ENCODE results near the gene NPDC1. TPM values are rescaled to one million over a fixed set of nuclear protein-coding genes. Genes with fewer than 3 reads are reported as not detected.
"Not testable (repeated sequence)": the region's sequence is repeated elsewhere in the genome, so short reads cannot be mapped to it uniquely, and the experiment has no call there.

NPDC1 gene
- total RNA-seq, 1 donor from 2014 or later, result 5.7 TPM

GRCh38 chr9:137067860-137068538 lies 22.0 kb upstream of the NPDC1 start:
- no peak overlapping the region for H3K27ac ChIP-seq (ENCODE audit: low read depth, low read length)
- peaks cover 8 to 20% (median 14%) of the 10 kb centered on the region in 3 donors for H3K4me1 ChIP-seq (ENCODE audit: control insufficient read depth in 3 of 3, insufficient read depth in 3 of 3, low read length in 3 of 3)
- no peaks in the 10 kb centered on the region for H3K9me3 ChIP-seq (ENCODE audit: control insufficient read depth in 3 of 3, low read length in 3 of 3)
- no peak overlapping the region for H3K9ac ChIP-seq (ENCODE audit: low read depth in 1 of 3, low read length in 3 of 3)
- H3K27me3 ChIP-seq (ENCODE audit: control insufficient read depth in 3 of 3, insufficient read depth in 3 of 3, low read length in 3 of 3), result peaks cover 5 to 18% (median 11%) of the 10 kb centered on the region in 3 donors
- H3K4me3 ChIP-seq (ENCODE audit: low read length in 3 of 3), result no peak overlapping the region
- no peaks in the 10 kb centered on the region for H3K36me3 ChIP-seq (ENCODE audit: control insufficient read depth in 3 of 3, insufficient read depth in 3 of 3, low read length in 3 of 3)

GRCh38 chr9:137066096-137066861 lies 20.3 kb upstream of the NPDC1 start:
- peaks cover 7 to 17% (median 11%) of the 10 kb centered on the region in 3 donors for H3K4me1 ChIP-seq (ENCODE audit: control insufficient read depth in 3 of 3, insufficient read depth in 3 of 3, low read length in 3 of 3)
- H3K9me3 ChIP-seq (ENCODE audit: control insufficient read depth in 3 of 3, low read length in 3 of 3), result no peaks in the 10 kb centered on the region
- no peak overlapping the region for H3K27ac ChIP-seq (ENCODE audit: low read depth, low read length)
- no peak overlapping the region for H3K9ac ChIP-seq (ENCODE audit: low read depth in 1 of 3, low read length in 3 of 3)
- no peaks in the 10 kb centered on the region for H3K36me3 ChIP-seq (ENCODE audit: control insufficient read depth in 3 of 3, insufficient read depth in 3 of 3, low read length in 3 of 3)
- H3K27me3 ChIP-seq (ENCODE audit: control insufficient read depth in 3 of 3, insufficient read depth in 3 of 3, low read length in 3 of 3), result peaks cover 5 to 18% (median 11%) of the 10 kb centered on the region in 3 donors
- no peak overlapping the region for H3K4me3 ChIP-seq (ENCODE audit: low read length in 3 of 3)

GRCh38 chr9:137065336-137065967 lies 19.5 kb upstream of the NPDC1 start:
- peaks cover 0 to 11% (median 4%) of the 10 kb centered on the region in 3 donors for H3K4me1 ChIP-seq (ENCODE audit: control insufficient read depth in 3 of 3, insufficient read depth in 3 of 3, low read length in 3 of 3)
- H3K27ac ChIP-seq (ENCODE audit: low read depth, low read length), result no peak overlapping the region
- H3K9me3 ChIP-seq (ENCODE audit: control insufficient read depth in 3 of 3, low read length in 3 of 3), result no peaks in the 10 kb centered on the region
- no peak overlapping the region for H3K4me3 ChIP-seq (ENCODE audit: low read length in 3 of 3)
- peaks cover 5 to 18% (median 11%) of the 10 kb centered on the region in 3 donors for H3K27me3 ChIP-seq (ENCODE audit: control insufficient read depth in 3 of 3, insufficient read depth in 3 of 3, low read length in 3 of 3)
- H3K9ac ChIP-seq (ENCODE audit: low read depth in 1 of 3, low read length in 3 of 3), result no peak overlapping the region
- no peaks in the 10 kb centered on the region for H3K36me3 ChIP-seq (ENCODE audit: control insufficient read depth in 3 of 3, insufficient read depth in 3 of 3, low read length in 3 of 3)

- Histone ChIP-seq H3K4me1 (ENCODE audit: control insufficient read depth in 3 of 3, insufficient read depth in 3 of 3, low read length in 3 of 3) (peaks cover 0 to 11% (median 4%) of the 10 kb centered on the region in 3 donors), H3K27me3 (ENCODE audit: control insufficient read depth in 3 of 3, insufficient read depth in 3 of 3, low read length in 3 of 3) (peaks cover 5 to 18% (median 11%) of the 10 kb centered on the region in 3 donors), H3K27ac (ENCODE audit: low read depth, low read length) (no peak overlapping the region), H3K9ac (ENCODE audit: low read depth in 1 of 3, low read length in 3 of 3) (no peak overlapping the region), H3K9me3 (ENCODE audit: control insufficient read depth in 3 of 3, low read length in 3 of 3) (no peaks in the 10 kb centered on the region), H3K4me3 (ENCODE audit: low read length in 3 of 3) (no peak overlapping the region), H3K36me3 (ENCODE audit: control insufficient read depth in 3 of 3, insufficient read depth in 3 of 3, low read length in 3 of 3) (no peaks in the 10 kb centered on the region)
Measured at GRCh38 chr9:137064880-137065164, 18.8 kb upstream of the NPDC1 start.

- no peaks in the 10 kb centered on the region for H3K36me3 ChIP-seq (ENCODE audit: control insufficient read depth in 3 of 3, insufficient read depth in 3 of 3, low read length in 3 of 3)
- H3K27me3 ChIP-seq (ENCODE audit: control insufficient read depth in 3 of 3, insufficient read depth in 3 of 3, low read length in 3 of 3), result peaks cover 5 to 14% (median 8%) of the 10 kb centered on the region in 3 donors
- no peaks in the 10 kb centered on the region for H3K9me3 ChIP-seq (ENCODE audit: control insufficient read depth in 3 of 3, low read length in 3 of 3)
- no peak overlapping the region for H3K4me3 ChIP-seq (ENCODE audit: low read length in 3 of 3)
- peaks cover 0 to 6% (median 2%) of the 10 kb centered on the region in 3 donors for H3K4me1 ChIP-seq (ENCODE audit: control insufficient read depth in 3 of 3, insufficient read depth in 3 of 3, low read length in 3 of 3)
- H3K27ac ChIP-seq (ENCODE audit: low read depth, low read length), result no peak overlapping the region
- no peak overlapping the region for H3K9ac ChIP-seq (ENCODE audit: low read depth in 1 of 3, low read length in 3 of 3)
Measured at GRCh38 chr9:137064027-137064879, 18.3 kb upstream of the NPDC1 start.

- no peak overlapping the region for H3K27ac ChIP-seq (ENCODE audit: low read depth, low read length)
- H3K36me3 ChIP-seq (ENCODE audit: control insufficient read depth in 3 of 3, insufficient read depth in 3 of 3, low read length in 3 of 3), result no peaks in the 10 kb centered on the region
- H3K27me3 ChIP-seq (ENCODE audit: control insufficient read depth in 3 of 3, insufficient read depth in 3 of 3, low read length in 3 of 3), result peaks cover 0 to 6% (median 4%) of the 10 kb centered on the region in 3 donors
- no peak overlapping the region for H3K9ac ChIP-seq (ENCODE audit: low read depth in 1 of 3, low read length in 3 of 3)
- H3K4me3 ChIP-seq (ENCODE audit: low read length in 3 of 3), result no peak overlapping the region
- H3K4me1 ChIP-seq (ENCODE audit: control insufficient read depth in 3 of 3, insufficient read depth in 3 of 3, low read length in 3 of 3), result peaks cover 0 to 3% (median 2%) of the 10 kb centered on the region in 3 donors
- H3K9me3 ChIP-seq (ENCODE audit: control insufficient read depth in 3 of 3, low read length in 3 of 3), result no peaks in the 10 kb centered on the region
Measured at GRCh38 chr9:137063311-137064026, 17.5 kb upstream of the NPDC1 start.

GRCh38 chr9:137062798-137063197 lies 16.8 kb upstream of the NPDC1 start:
- not testable (repeated sequence) for H3K9ac ChIP-seq (ENCODE audit: low read depth in 1 of 3, low read length in 3 of 3); H3K4me3 ChIP-seq (ENCODE audit: low read length in 3 of 3); H3K27ac ChIP-seq (ENCODE audit: low read depth, low read length); H3K36me3 ChIP-seq (ENCODE audit: control insufficient read depth in 3 of 3, insufficient read depth in 3 of 3, low read length in 3 of 3); H3K27me3 ChIP-seq (ENCODE audit: control insufficient read depth in 3 of 3, insufficient read depth in 3 of 3, low read length in 3 of 3); H3K4me1 ChIP-seq (ENCODE audit: control insufficient read depth in 3 of 3, insufficient read depth in 3 of 3, low read length in 3 of 3); H3K9me3 ChIP-seq (ENCODE audit: control insufficient read depth in 3 of 3, low read length in 3 of 3)

- Histone ChIP-seq H3K27ac (ENCODE audit: low read depth, low read length) (no peak overlapping the region), H3K27me3 (ENCODE audit: control insufficient read depth in 3 of 3, insufficient read depth in 3 of 3, low read length in 3 of 3) (peaks cover 0 to 4% (median 0%) of the 10 kb centered on the region in 3 donors), H3K4me1 (ENCODE audit: control insufficient read depth in 3 of 3, insufficient read depth in 3 of 3, low read length in 3 of 3) (peaks cover 0 to 3% (median 2%) of the 10 kb centered on the region in 3 donors), H3K36me3 (ENCODE audit: control insufficient read depth in 3 of 3, insufficient read depth in 3 of 3, low read length in 3 of 3) (no peaks in the 10 kb centered on the region), H3K4me3 (ENCODE audit: low read length in 3 of 3) (no peak overlapping the region), H3K9ac (ENCODE audit: low read depth in 1 of 3, low read length in 3 of 3) (no peak overlapping the region), H3K9me3 (ENCODE audit: control insufficient read depth in 3 of 3, low read length in 3 of 3) (no peaks in the 10 kb centered on the region)
Measured at GRCh38 chr9:137062384-137062783, 16.4 kb upstream of the NPDC1 start.

GRCh38 chr9:137058521-137059234 lies 12.7 kb upstream of the NPDC1 start:
- peaks cover 19 to 25% (median 25%) of the 10 kb centered on the region in 3 donors for H3K27me3 ChIP-seq (ENCODE audit: control insufficient read depth in 3 of 3, insufficient read depth in 3 of 3, low read length in 3 of 3)
- no peak overlapping the region for H3K9ac ChIP-seq (ENCODE audit: low read depth in 1 of 3, low read length in 3 of 3)
- H3K36me3 ChIP-seq (ENCODE audit: control insufficient read depth in 3 of 3, insufficient read depth in 3 of 3, low read length in 3 of 3), result no peaks in the 10 kb centered on the region
- no peak overlapping the region for H3K27ac ChIP-seq (ENCODE audit: low read depth, low read length)
- H3K9me3 ChIP-seq (ENCODE audit: control insufficient read depth in 3 of 3, low read length in 3 of 3), result no peaks in the 10 kb centered on the region
- no peak overlapping the region for H3K4me3 ChIP-seq (ENCODE audit: low read length in 3 of 3)
- H3K4me1 ChIP-seq (ENCODE audit: control insufficient read depth in 3 of 3, insufficient read depth in 3 of 3, low read length in 3 of 3), result peaks cover 15 to 22% (median 16%) of the 10 kb centered on the region in 3 donors

Data from skeletal muscle tissue (tissue), 4 donors.